ENCODE data around the gene TSFM. TPM values are rescaled to one million over a fixed set of nuclear protein-coding genes. Genes with fewer than 3 reads are reported as not detected.

Gene TSFM
- total and polyA plus RNA-seq, 9 of the 15 experiments (the other 6 are each of a cell fraction or from before 2014, with no cell fraction given) = 44.6 to 198 (median 60.2) TPM

GRCh38 chr12:57744777-57745484 is 37.7 kb upstream of the TSFM start, which contains the start of gene TSPAN31 (continued):
- TF ChIP-seq, protein P1, sequence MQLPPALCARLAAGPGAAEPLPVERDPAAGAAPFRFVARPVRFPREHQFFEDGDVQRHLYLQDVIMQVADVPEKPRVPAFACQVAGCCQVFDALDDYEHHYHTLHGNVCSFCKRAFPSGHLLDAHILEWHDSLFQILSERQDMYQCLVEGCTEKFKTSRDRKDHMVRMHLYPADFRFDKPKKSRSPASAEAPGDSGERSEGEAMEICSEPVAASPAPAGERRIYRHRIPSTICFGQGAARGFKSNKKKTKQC (CRISPR knock-in tag; IDR thresholded peaks at IDR 0.05) = 0 out of 2 replicates have a peak, but pooled peaks have one; percentile 52
- TF ChIP-seq STAT5B (CRISPR knock-in tag; IDR thresholded peaks at IDR 0.05) = no peak
- TF ChIP-seq STAT5A (IDR thresholded peaks at IDR 0.05; ENCODE audit: borderline replicate concordance, low read length) = no peak
- TF ChIP-seq ZBTB7A (IDR thresholded peaks at IDR 0.05; ENCODE audit: borderline replicate concordance, control insufficient read depth, low read depth, low read length) = peak; percentile 62
- TF ChIP-seq ZNF184 (CRISPR knock-in tag; IDR thresholded peaks at IDR 0.05) = no peak
- no peak for TF ChIP-seq CCNT2 (IDR thresholded peaks at IDR 0.05; ENCODE audit: borderline replicate concordance, extremely low read depth, insufficient read length, low read depth, low read length)
- TF ChIP-seq, protein P2, sequence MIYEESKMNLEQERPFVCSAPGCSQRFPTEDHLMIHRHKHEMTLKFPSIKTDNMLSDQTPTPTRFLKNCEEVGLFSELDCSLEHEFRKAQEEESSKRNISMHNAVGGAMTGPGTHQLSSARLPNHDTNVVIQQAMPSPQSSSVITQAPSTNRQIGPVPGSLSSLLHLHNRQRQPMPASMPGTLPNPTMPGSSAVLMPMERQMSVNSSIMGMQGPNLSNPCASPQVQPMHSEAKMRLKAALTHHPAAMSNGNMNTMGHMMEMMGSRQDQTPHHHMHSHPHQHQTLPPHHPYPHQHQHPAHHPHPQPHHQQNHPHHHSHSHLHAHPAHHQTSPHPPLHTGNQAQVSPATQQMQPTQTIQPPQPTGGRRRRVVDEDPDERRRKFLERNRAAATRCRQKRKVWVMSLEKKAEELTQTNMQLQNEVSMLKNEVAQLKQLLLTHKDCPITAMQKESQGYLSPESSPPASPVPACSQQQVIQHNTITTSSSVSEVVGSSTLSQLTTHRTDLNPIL (CRISPR knock-in tag; IDR thresholded peaks at IDR 0.05) = no peak; the same call in 1 of the 2 replicates
- 0 out of 2 replicates have a peak, but pooled peaks have one; percentile 44 for TF ChIP-seq CBX1 (IDR thresholded peaks at IDR 0.05; ENCODE audit: low read depth)
- peak; percentile 55 for TF ChIP-seq RBM25 (IDR thresholded peaks at IDR 0.05; ENCODE audit: low read depth, low read length, severe bottlenecking)
- 0 out of 2 replicates have a peak, but pooled peaks have one; percentile 13 for TF ChIP-seq PHB (CRISPR knock-in tag; IDR thresholded peaks at IDR 0.05)
- no peak for TF ChIP-seq RNF2 (IDR thresholded peaks at IDR 0.05)
- no peak for TF ChIP-seq HNRNPH1 (optimal IDR thresholded peaks at IDR 0.05; ENCODE audit: low read depth, low read length)
- 0 out of 4 replicates have a peak, but pooled peaks of 1 of the 2 experiments have one; percentile 27 for TF ChIP-seq CSDE1 (IDR thresholded peaks at IDR 0.05)
- no peak for TF ChIP-seq ZNF121 (CRISPR knock-in tag; conservative IDR thresholded peaks at IDR 0.05)
- TF ChIP-seq KDM2B (CRISPR knock-in tag; IDR thresholded peaks at IDR 0.05) = no peak
- TF ChIP-seq ZKSCAN1 (IDR thresholded peaks at IDR 0.05; ENCODE audit: low read depth, low read length) = no peak
- peak; percentile 57; the same call in 1 of the 2 replicates for TF ChIP-seq CXXC5 (CRISPR knock-in tag; IDR thresholded peaks at IDR 0.05)
- TF ChIP-seq ZNF311 (CRISPR knock-in tag; IDR thresholded peaks at IDR 0.05) = no peak
- no peak for TF ChIP-seq ZZZ3 (IDR thresholded peaks at IDR 0.05)
- TF ChIP-seq POLR2AphosphoS5 (IDR thresholded peaks at IDR 0.05; ENCODE audit: control insufficient read depth, insufficient read depth, low read depth, low read length) = peak; percentile 36; the same call in 1 of the 2 replicates
- TF ChIP-seq BRD4 (IDR thresholded peaks at IDR 0.05) = 0 out of 2 replicates have a peak, but pooled peaks have one; percentile 36
- no peak for TF ChIP-seq ZNF143 (CRISPR knock-in tag; IDR thresholded peaks at IDR 0.05)
- no peak for TF ChIP-seq BRCA1 (IDR thresholded peaks at IDR 0.05)
- TF ChIP-seq BRCA1 (CRISPR knock-in tag; IDR thresholded peaks at IDR 0.05) = no peak
- no peak for TF ChIP-seq TFE3 (CRISPR knock-in tag; IDR thresholded peaks at IDR 0.05)
- peak; percentile 68 for TF ChIP-seq CHD1 (IDR thresholded peaks at IDR 0.05; ENCODE audit: low read length)
- peak; percentile 81 for TF ChIP-seq JUND (IDR thresholded peaks at IDR 0.05; ENCODE audit: borderline replicate concordance, low read depth, low read length)
- TF ChIP-seq JUND (tag; IDR thresholded peaks at IDR 0.05; ENCODE audit: borderline replicate concordance, low read depth, low read length) = peak; percentile 89

All from K562 (cell line).